Effector CD8-positive, alpha-beta T cell (primary cell): ENCODE results near the gene FILIP1L.
A peak's percentile ranks its signal among the peaks of the same experiment; 100 is the strongest.
"Not testable (repeated sequence)": the region's sequence is repeated elsewhere in the genome, so short reads cannot be mapped to it uniquely, and the experiment has no call there.

ENCODE experiments used
- DNase-seq: peaks from one replicate; lab custom pipeline; 2025; lab: John Stamatoyannopoulos, UW

Gene FILIP1L

GRCh38 chr3:99842826-99843589, 271.3 kb downstream of the FILIP1L start:
- no peak for DNase-seq

DNA sequence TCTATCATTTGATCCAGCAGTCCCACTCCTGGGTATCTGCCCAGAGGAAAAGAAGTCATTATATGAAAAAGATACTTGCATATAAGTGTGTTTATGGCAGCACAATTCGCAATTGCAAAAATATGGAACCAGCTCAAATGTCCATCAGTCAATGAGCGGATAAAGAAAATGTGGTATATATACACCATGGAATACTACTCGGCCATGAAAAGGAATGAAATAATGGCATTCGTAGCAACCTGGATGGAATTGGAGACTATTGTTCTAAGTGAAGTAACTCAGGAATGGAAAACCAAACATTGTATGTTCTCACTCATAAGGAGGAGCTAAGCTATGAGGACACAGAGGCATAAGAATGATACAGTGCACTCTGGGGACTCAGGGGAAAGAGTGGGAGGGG, 272.4 kb downstream of the FILIP1L start:
- not testable (repeated sequence) for DNase-seq

DNA sequence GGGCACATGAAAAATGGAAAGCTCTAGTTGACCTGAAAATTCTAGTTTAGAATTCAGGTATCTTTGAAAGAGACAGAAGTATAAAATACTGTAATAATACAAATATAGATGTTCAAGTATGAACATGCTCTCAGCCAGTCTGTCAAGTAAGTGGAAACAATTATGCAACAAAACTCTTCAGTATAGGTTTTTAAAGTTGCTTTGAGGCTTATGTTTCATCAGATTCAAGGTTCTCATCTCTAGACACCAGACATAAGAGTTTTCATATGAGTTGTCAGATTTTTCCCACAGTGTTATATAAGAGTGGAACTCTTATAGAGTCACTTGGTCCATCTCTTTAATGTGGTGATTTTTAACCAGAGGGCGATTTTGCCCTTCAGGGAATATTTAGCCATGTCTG, 274.7 kb downstream of the FILIP1L start:
- no peak for DNase-seq

DNA sequence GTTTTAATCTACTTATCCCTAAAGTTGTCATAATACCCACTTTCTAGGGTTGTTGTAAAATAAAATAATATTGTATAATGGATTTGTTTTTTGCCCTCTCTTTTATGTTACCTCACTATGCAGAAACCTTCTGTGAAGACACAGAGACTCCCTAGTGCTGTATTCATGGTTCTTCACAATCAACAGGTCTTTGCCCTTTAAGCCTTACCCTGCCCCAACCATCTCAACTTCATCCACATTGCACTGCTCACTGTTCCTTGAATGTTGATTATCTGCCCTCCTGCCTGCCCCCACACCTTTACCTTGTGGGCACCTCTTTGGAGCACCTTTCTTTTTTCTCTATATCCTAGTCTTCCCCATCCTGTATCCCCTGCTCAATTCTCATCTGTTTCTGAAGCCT, 275.5 kb downstream of the FILIP1L start:
- DNase-seq = no peak

DNA sequence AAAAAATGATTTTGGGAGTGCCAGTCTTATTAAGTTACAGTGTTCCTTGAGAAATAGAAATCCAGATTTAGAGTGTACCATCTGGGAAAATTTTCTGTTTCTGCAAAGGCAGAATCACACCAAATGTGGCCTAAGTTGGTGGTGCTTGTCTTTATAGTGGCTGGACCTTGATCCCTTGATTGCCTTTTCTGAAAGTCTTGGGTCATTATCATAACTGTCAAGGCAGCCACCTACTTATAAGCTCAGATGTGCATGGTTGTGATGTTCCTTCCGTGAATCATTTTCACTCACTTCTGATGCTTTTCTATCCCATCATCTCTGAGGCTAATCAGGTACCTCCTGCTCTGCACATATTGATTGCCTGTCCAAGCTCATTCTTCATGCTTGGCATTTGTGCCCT, 276.6 kb downstream of the FILIP1L start:
- DNase-seq = no peak

DNA sequence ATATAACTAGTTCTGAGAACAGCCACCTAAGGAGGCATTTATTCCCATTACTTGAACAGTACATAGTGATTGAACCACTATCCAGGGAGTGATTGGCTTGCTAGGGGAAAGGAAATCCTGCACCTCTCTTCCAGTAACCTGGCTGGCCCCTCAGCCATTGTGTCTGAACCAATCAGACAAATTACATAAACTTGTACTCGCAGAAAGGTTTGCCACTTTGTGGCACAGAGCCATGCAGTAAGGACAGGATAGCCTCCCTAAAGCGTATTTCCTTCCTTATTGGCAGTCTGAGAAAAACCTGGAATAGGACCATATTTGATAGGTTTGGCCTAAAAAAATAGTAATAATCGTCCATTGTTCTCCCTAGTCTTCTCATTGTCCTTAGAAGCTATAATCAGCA, 277.6 kb downstream of the FILIP1L start:
- no peak for DNase-seq

- no peak for DNase-seq
These were observed 279.9 kb downstream of the FILIP1L start for GRCh38 chr3:99834211-99834957.

DNA sequence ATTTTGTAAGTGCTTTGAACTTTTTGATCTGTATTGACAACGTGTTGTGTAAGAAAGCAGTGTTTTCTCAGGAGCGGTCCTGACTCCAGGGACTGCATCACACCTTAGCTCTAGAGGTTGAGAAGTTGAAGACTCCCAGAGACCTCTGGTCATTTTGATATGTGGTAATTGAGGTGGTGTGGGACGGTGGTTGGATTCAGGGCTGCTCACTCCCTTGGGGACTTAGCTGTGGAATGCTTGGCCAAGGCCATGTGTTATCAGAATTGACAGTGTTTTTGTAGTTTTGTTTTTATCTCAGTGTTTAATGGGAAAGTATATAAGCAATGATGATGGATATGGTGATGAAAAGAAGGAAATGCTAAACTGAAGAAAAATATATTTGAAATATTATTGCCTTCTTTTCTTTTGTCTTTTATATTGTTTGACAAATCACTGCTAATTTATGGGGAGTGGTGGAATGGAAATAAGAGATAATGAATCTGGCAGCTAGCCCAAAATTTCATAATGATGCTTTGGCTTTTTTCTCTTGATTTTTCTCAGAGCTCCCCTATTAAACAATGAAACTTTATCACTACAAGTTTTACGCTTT, 280.6 kb downstream of the FILIP1L start:
- no peak for DNase-seq

DNA sequence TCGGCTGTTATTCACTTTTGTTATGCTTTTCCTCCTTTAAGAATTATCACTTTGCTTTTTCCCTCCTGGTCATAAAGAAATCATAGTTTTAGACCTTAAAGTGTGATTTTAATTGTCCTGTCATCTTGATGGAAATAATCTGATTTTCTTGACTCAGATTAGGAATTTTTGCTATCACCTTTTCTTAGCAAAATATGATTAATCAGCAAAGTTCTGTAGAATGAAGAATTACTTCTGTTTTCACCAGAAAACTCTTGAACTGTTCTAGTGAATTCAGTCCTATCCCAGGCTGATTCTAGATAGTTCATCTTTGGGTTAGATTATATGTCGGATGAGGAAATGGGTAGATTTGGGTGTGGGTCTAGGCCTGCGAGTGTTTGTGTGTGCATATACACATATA, 284.5 kb downstream of the FILIP1L start:
- no peak for DNase-seq

- DNase-seq = no peak
These were observed 289.2 kb downstream of the FILIP1L start for GRCh38 chr3:99825004-99825640.

GRCh38 chr3:99823723-99824711, 290.3 kb downstream of the FILIP1L start:
- DNase-seq = no peak

GRCh38 chr3:99818818-99819217, 295.5 kb downstream of the FILIP1L start:
- no peak for DNase-seq

DNA sequence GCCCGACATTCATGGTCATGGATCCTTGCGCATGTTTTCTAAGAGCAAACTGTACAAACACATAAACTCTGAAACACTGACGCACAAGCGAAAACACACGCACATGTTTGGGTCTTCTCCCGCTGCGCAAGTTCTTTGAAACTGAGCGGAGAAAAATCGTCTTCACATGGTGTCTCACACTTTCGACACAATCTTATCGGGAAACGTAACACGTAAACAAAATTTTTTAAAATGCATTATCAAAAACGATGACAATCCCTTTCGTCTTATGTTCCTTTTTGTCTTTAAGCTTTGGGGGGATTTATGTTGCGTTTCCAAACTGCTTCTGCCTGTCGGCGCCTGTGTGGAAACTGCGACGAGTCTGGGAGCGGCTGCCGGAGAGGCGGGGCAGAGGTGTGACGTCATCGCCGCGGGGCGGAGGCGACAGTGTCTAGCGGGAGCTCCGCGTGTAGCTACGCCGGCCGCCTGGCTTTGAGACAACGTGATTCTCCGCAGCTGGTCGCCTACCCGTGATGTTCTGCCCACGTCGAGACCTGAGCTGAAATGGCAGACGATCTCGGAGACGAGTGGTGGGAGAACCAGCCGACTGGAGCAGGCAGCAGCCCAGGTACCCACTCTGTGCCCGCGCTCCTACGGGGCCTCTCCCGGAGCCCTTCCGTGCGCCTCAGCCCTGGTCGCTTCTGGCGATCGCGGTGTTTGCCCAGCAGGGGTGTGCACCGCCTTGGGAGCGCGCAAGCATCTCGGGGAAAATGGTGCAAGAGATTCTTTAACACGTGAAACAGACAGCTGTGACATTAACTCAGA, 296.7 kb downstream of the FILIP1L start, which contains the start of gene CMSS1:
Gene CMSS1, plus strand, starts transcription at position 426 of the 804 bp plus-strand sequence.
- peak; percentile 87 for DNase-seq

DNA sequence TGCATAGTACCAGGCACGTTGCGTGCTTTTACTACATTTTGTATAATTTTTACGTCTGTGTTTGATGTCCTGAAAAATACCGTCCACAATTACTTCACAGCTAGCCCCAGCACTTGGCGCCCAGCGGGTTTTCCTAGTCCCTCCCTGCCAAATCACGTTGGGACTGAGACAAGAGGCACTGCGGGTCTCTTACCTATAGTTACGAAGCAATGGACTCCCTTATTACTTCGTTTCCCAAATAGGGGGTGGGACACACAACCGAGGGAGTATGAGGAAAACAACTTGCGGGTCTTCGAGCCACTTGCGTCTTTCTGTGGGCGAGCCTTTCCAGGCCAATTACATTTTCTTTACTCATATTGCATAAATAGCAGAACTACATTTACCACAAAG, 297.3 kb downstream of the FILIP1L start:
- no peak for DNase-seq

DNA sequence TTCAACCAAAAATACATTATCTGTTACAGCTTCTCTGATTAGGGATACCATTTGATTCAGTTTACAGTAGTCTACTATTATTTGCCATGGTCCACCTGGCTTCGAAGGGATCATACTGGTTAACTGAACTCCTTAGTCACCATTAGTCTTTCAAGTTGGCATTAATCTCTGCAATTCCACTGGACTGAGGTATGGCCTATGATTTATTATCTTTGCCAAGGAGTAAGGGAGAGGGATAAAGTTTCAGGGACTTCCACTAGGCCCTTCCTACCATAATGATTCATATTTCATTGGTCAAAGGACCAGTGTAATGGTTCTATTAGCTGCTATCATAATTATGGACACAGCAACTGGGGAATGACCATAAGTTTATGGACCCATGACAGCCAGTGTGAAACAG, 303.9 kb downstream of the FILIP1L start:
- DNase-seq = no peak

DNA sequence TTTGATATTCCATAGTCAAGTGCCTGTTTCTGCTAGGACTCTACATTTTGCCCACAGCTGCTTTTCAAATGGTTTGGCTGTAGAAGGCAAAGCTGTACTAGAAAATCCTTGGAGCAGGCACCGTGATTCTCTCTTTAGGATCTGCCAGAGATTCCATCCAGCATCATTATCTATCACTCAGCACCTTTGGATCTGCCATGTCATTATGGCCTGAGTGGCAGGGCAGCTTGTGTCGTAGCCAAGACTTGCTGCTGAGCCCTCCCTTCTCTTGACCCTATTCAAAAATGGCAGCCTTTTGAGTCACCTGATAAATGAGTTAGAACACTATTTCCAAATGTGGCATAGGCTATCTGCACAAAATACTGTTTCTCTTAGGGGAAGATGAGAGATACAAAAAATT, 304.7 kb downstream of the FILIP1L start:
- DNase-seq = no peak

DNA sequence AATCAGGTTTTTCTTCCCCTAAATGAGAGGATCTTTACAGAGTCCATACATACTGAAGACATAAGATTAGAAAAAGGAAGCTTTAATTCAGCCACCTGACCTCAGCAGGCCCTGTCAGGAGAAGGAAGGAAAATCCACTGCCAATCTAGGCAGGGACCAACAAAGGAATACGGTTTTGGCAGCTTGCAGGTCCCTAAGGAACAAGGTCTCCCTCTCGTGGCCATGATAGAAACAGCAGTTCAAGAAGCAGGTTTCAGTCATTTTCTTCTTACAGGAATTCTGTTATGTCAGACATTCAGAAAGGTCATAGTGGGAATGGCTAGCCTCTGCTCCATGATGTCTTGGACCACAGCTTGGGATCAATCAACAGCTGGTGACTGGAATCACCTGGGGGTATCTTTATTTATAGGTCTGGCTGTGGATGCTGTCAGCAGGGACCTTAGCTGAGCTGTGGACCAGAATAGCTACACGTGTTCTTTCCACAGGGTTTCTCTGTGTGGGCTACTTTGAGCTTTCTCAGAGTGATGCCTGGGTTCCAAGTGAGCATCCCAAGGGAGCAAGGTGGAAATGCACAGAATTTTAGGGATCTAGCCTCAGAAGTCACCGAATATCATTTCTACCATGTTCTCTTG, 306.0 kb downstream of the FILIP1L start:
- DNase-seq = no peak

DNA sequence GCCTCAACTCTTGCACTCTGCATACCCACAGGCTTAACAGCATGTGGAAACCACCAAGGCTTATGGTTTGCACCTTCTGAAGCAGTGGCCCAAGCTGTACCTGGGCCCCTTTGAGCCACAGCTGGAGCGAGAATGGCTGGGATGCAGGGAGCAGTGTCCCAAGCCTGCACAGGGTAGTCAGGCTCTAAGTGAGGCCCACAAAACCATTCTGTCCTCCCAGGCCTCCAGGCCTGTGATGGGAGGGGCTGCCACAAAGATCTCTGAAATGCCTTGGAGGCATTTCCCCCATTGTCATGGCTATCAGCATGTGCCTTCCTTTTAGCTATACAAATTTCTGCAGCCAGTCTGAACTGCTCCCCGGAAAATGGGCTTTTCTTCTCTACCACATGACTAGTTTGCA, 309.1 kb downstream of the FILIP1L start:
- no peak for DNase-seq

- no peak for DNase-seq
These were observed 311.0 kb downstream of the FILIP1L start for GRCh38 chr3:99803297-99803696.

DNA sequence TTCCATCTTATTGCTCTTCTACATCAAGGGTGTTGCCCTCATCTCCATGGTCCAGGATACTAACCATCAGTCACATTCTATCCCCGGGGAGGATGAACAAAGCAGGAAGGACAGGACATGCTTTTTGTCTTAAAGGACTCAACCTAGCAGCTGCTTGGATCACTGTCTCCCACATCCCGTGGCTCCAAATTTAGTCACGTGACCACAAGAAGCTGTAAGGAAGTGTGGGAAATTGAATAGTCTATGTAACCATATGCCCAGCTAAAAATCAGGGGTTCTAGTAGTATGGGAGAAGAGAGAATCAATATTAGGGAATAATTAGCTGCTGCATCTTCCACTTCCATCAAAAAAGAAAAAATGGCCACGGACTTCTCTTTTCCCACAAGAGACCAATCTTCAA, 314.9 kb downstream of the FILIP1L start:
- no peak for DNase-seq
